ENCODE measurements around the gene COL8A1.

COL8A1 gene

DNA sequence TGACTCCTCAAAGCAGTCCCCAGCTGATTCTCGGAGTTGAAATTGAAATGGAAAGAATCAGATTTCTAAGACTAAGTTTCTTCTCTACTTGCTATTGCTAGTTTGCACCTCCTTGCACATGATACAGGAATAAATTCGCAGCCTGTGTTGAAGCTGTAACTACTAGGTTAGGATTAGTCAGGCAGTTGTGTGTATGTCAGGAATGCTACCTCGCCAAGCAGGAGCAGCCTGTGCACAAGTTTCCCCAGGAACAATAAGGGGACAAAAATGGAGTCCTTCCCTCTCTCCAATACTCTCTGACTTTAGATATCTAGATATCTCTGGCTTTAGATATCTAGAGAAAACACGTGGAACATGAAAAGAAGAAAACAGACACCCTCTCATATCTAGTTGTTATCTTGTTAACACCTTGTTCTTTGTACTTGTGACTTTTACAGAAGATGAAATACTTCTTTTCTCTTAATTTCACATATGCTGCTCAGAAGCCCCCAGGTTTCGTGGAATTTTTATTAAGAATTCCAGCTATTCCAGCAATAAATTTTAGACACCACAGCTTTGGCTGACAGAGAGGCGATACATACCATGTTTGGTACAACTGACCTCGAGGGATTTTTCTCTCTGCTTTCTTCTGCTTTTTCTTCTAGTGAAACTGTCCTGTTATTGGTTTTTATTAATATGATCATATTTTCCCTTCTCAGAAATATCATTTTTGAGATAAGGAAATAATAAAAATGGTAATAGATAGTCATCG is 123.2 kb downstream of the COL8A1 start:
- no peak for DNase-seq (ENCODE audit: low read depth in 2 of 2)

DNA sequence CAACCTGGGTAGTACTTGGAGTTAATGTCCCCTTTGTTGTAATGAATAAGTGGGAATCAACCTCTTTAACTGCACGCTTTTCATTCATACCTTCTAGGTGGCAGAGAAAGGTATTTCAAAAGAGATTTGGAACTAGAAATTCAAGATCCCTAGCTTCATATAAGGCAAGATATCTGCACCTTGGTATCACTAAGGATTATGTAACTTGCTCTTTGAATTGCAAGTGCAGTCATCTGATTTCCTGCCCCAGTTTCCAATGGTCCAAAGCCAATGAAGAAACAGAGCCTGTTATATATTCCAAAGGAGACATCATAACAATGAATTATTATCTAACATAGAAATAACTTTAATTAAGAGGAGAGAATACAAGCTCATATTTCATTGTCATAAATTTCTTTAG is 124.5 kb downstream of the COL8A1 start:
- DNase-seq (ENCODE audit: low read depth in 2 of 2): no peak

GRCh38 chr3:99764377-99764776 is 126.0 kb downstream of the COL8A1 start:
- DNase-seq (ENCODE audit: low read depth in 2 of 2): no peak

DNA sequence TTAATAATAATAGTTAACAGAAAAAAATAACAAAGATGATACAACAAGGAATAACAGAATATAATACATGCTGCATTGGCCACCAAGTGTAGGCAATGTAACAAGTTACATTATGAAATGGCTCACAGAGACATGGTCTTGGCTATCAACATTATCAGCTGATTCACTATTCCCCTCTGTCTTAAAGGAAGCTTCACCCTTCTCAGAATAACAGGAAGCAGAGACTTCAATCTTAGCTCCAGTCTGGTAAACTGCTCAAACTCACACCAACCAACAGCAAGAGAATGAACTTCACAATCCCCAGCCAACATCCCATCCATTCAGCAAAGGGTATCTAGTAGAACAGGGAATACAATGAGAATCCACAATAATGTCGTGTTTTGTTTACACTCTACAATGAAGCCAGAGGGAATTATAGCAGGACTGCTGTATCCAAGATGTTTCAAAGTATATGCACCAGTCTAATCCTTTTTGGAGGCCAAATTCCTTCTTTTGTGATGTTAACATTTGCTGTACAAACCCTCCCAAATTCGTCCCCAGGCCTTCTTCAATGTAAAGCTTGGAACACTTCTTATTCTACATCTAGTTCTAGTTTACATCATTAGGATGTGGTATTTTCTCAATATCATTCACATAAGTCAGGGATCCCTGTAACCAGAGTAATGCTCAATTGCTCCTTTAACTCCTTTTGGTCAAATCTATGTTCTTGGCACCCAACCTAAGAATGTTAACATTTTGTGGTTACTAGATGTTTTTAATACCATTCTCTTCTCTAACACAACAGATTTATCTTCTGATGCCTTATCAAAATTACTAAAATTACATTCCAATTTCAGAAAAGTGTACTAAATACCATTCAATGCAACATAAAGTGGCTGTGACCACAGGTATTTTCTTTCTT is 126.9 kb downstream of the COL8A1 start:
- no peak for DNase-seq (ENCODE audit: low read depth in 2 of 2)

DNA sequence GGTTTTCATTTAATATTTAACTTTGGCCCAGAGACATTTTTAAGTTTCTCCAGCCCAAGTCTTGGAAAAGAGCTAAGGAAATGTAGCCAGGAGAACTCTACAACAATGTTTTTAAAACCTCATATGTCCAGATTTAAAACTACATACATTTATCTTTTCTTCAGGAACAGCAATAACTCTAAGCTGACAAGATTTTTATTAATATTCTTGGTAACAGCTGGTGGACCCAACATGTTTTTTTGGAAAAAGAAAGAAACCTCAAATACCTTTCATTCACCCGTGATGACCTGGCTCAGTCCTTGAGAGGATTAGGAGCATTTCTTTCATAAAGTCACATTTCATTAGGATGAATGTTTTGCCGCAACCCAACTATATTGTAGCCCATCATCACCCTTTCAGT is 128.9 kb downstream of the COL8A1 start:
- DNase-seq (ENCODE audit: low read depth in 2 of 2): no peak

DNA sequence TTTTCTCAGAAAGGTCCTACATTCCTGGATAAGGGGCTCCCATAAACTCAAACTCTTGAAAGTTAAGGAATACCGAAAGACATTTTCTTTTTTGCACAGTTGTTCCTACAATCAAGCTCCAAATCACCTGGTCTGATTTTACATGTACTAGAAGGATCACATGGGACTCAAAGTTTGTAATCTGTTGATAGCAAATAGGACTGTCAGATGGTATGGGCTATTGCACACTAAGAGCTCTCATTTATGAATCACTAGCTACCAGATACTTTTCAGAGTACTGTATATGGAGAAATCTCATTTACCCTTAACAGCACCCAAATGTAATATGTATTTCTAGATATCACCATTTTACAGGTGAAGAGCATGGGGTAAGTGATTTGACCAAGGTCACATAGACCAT is 129.7 kb downstream of the COL8A1 start:
- no peak for DNase-seq (ENCODE audit: low read depth in 2 of 2)

GRCh38 chr3:99768808-99769501 is 130.6 kb downstream of the COL8A1 start:
- no peak for DNase-seq (ENCODE audit: low read depth in 2 of 2)

GRCh38 chr3:99772171-99772570 is 133.8 kb downstream of the COL8A1 start:
- DNase-seq (ENCODE audit: low read depth in 2 of 2): no peak

DNA sequence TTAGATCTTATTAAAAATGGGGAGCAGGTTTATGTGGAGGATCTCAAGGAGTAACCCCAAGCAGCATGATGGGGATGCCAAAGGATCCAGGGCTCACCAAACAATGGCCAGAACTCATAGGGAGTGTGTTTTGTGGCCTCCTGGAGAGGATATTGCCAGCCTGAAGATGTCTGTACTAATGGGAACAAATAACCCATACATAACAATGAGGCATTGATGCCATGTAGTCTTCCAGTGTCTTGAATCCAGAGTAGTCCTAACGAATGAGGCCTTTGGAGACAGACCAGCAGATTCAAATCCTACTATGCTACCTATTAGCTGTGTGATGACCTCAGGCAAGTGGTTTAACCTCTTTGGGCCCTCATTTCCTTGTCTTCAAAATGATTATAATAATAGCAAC is 134.3 kb downstream of the COL8A1 start:
- DNase-seq (ENCODE audit: low read depth in 2 of 2): no peak

DNA sequence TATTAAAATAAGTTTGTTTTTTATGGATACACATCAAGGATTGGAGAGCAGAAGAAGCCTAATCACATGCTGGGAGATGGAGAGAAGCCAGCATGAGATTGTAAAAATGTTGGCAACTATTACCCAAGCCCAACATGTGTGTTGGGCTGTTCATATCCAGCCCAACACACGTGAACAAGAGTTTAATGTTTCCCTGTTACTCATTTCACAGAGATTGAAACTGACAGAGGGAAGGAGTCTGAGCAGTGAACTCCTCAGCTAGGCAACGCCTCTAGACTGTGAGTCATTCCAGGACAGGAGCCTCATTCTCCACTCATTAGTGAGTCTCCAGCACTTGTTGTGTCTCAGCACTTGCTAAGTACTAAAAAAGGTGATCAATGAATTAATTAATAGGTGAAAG is 136.1 kb downstream of the COL8A1 start:
- no peak for DNase-seq (ENCODE audit: low read depth in 2 of 2)

- no peak for DNase-seq (ENCODE audit: low read depth in 2 of 2)
Measured at GRCh38 chr3:99776516-99777209, 138.3 kb downstream of the COL8A1 start.

DNA sequence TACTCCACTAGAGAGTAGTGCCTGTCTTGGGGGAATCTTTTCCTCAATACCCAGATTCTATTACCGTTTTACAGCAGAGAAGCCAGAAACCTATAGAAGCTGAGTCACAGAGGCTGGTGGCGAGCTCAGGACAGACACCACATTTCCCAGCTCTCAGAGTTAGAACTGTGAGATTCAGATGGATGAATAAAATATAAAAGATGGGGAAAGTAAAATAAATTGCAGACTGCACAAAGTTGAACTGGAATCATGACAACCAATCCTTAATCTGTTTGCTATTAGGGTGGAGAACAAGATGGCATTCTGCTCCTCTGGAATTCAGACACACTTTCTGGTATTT is 138.8 kb downstream of the COL8A1 start:
- DNase-seq (ENCODE audit: low read depth in 2 of 2): no peak

GRCh38 chr3:99777708-99778107 is 139.3 kb downstream of the COL8A1 start:
- no peak for DNase-seq (ENCODE audit: low read depth in 2 of 2)

- no peak for DNase-seq (ENCODE audit: low read depth in 2 of 2)
Measured at GRCh38 chr3:99780749-99781148, 142.4 kb downstream of the COL8A1 start.

GRCh38 chr3:99781761-99782160 is 143.4 kb downstream of the COL8A1 start:
- DNase-seq (ENCODE audit: low read depth in 2 of 2): no peak

DNA sequence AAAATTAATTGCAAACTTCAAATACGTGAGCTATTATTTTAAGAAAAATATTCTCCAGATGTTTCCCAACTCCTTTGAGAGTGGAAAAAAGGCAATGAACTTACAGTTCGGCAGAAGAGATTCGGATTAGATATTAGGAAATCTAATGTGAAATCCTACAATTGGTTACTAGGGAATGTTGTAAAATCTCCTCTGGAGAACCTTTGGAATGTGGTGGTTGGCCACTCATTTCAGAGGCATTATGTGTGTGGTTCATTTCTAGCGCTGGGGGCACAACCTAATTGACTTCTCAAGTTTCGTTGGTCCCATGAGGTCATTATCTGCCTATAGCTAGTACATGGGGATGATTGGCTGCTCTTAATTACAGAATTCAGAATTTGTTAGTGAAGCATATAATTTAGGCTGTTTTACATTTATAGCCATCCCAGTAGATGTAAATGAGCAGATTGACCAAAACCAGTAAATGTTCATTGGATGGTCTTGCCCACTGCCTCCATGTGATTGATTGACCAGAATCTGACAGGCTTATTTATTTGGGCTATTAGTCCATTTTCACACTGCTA is 144.7 kb downstream of the COL8A1 start:
- no peak for DNase-seq (ENCODE audit: low read depth in 2 of 2)

GRCh38 chr3:99789011-99789721 is 150.8 kb downstream of the COL8A1 start:
- peak in 1 of 2 donors; percentile 2 for DNase-seq (ENCODE audit: low read depth in 2 of 2)

- no peak for DNase-seq (ENCODE audit: low read depth in 2 of 2)
Measured at GRCh38 chr3:99794485-99794884, 156.1 kb downstream of the COL8A1 start.

- no peak for DNase-seq (ENCODE audit: low read depth in 2 of 2)
Measured at GRCh38 chr3:99795573-99795972, 157.2 kb downstream of the COL8A1 start.

DNA sequence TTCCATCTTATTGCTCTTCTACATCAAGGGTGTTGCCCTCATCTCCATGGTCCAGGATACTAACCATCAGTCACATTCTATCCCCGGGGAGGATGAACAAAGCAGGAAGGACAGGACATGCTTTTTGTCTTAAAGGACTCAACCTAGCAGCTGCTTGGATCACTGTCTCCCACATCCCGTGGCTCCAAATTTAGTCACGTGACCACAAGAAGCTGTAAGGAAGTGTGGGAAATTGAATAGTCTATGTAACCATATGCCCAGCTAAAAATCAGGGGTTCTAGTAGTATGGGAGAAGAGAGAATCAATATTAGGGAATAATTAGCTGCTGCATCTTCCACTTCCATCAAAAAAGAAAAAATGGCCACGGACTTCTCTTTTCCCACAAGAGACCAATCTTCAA is 161.0 kb downstream of the COL8A1 start:
- DNase-seq (ENCODE audit: low read depth in 2 of 2): no peak

DNA sequence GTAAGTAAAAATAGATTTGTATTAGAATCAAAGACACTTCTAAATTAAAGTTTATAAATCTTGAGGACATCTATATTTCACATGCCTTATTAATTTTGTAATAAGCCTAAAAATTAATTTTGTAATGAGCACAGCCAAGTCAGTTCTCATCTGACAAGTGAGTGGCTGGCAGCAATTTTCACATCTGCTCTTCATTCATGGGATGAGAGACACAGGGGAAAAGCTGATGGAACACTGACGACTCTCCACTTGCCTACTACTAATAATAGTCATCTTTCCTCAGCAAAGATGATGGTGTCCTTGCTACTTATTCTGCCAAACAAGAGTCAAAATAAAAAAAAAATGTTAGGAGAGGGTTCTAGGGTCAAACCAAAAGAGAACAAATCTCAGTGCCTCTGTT is 164.9 kb downstream of the COL8A1 start:
- DNase-seq (ENCODE audit: low read depth in 2 of 2): no peak
